ENCODE measurements around the gene DUSP7. TPM values are rescaled to one million over a fixed set of nuclear protein-coding genes. Genes with fewer than 3 reads are reported as not detected.

The DUSP7 gene
- polyA plus RNA-seq, 3 donors: 2.8 to 36.8 (median 3.9) TPM

DNA sequence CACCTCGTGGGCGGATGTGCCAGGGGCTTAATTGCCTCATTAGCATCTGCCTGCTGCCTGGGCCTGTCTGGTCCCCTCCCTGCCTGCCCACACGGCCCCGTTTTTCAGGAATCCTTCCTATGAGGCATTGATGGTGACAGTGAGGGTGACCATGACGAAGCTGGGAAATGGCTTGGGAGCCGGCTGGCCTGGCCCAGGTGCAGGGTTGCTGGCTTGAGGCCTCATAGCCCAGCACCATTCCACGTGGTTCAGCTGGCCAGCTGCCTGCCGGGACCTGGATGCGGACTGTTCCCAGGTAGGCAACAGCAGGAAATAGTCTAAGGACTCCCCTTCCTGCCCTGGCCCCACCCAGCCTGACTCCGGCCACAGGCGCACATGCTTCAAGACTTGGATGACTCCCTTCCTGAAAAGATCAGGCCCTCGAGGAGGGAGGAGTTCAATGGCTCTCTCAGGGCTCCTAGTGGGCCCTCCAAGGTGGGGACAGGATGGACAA, 8.9 kb upstream of the DUSP7 start:
- no peaks in the 10 kb centered on the region for H3K27me3 ChIP-seq (ENCODE audit: control insufficient read depth in 2 of 2, insufficient read depth in 2 of 2, low read length in 2 of 2)
- Mint-ChIP-seq H3K27me3 (ENCODE audit: low read depth in 3 of 3) (peaks cover 1 to 2% (median 2%) of the 10 kb centered on the region in 3 donors), H3K4me3 (no peak overlapping the region), H3K9me3 (peaks cover 0 to 2% (median 0%) of the 10 kb centered on the region in 7 donors), H3K27ac (peak overlapping the region in 1 of 7 donors; percentile 60), H3K36me3 (peaks cover 0 to 8% of the 10 kb centered on the region in 2 donors), H3K4me1 (peaks cover 62% of the 10 kb centered on the region)
- H3K4me2 ChIP-seq (replicated peaks; ENCODE audit: extremely low read depth, low read length, poor library complexity, severe bottlenecking): no peak overlapping the region
- H3K9me3 ChIP-seq (replicated peaks in 1 of 2; ENCODE audit: control insufficient read depth in 1 of 2, insufficient read depth in 1 of 2, low read length in 2 of 2): no peaks in the 10 kb centered on the region
- no peak overlapping the region for H3K9ac ChIP-seq (ENCODE audit: insufficient read depth, low read length, poor library complexity, severe bottlenecking)
- H3K4me1 ChIP-seq (ENCODE audit: control insufficient read depth in 1 of 2, insufficient read depth in 2 of 2, low read length in 2 of 2): peaks cover 51 to 61% of the 10 kb centered on the region in 2 donors
- H3K27ac ChIP-seq (ENCODE audit: low read depth in 1 of 2, low read length in 2 of 2): no peak overlapping the region
- H2AFZ ChIP-seq (ENCODE audit: insufficient read depth, low read depth, low read length, poor library complexity, severe bottlenecking): peak overlapping the region; percentile 23
- DNase-seq: peak in 1 of 3 donors; percentile 30
- H4K20me1 ChIP-seq (ENCODE audit: insufficient read depth, low read length): no peaks in the 10 kb centered on the region
- TF ChIP-seq, protein P1, sequence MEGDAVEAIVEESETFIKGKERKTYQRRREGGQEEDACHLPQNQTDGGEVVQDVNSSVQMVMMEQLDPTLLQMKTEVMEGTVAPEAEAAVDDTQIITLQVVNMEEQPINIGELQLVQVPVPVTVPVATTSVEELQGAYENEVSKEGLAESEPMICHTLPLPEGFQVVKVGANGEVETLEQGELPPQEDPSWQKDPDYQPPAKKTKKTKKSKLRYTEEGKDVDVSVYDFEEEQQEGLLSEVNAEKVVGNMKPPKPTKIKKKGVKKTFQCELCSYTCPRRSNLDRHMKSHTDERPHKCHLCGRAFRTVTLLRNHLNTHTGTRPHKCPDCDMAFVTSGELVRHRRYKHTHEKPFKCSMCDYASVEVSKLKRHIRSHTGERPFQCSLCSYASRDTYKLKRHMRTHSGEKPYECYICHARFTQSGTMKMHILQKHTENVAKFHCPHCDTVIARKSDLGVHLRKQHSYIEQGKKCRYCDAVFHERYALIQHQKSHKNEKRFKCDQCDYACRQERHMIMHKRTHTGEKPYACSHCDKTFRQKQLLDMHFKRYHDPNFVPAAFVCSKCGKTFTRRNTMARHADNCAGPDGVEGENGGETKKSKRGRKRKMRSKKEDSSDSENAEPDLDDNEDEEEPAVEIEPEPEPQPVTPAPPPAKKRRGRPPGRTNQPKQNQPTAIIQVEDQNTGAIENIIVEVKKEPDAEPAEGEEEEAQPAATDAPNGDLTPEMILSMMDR (IDR thresholded peaks at IDR 0.05): no peak
- H3K36me3 ChIP-seq (replicated peaks in 1 of 2; ENCODE audit: control insufficient read depth in 1 of 2, insufficient read depth in 2 of 2, low read length in 2 of 2): no peaks in the 10 kb centered on the region
- H3K4me3 ChIP-seq (replicated peaks in 1 of 3; ENCODE audit: low read depth in 2 of 3, low read length in 3 of 3): no peak overlapping the region
- WGBS (ENCODE audit: insufficient coverage): 46% methylated on average over 12 of the region's 12 CpGs
- H3K79me2 ChIP-seq (ENCODE audit: insufficient read depth, low read length): no peaks in the 10 kb centered on the region
- intact Hi-C loops (cut with micrococcal nuclease): no loop called here

- intact Hi-C loops (cut with micrococcal nuclease): loop anchor here in 1 of 2 donors (5.0 kb wide), 1 partner anchor 133 kb away; the partner anchor contains the start of gene ALAS1
- H3K79me2 ChIP-seq (ENCODE audit: insufficient read depth, low read length): no peaks in the 10 kb centered on the region
- H3K4me2 ChIP-seq (replicated peaks; ENCODE audit: extremely low read depth, low read length, poor library complexity, severe bottlenecking): no peak overlapping the region
- no peak overlapping the region for H3K4me3 ChIP-seq (replicated peaks in 1 of 3; ENCODE audit: low read depth in 2 of 3, low read length in 3 of 3)
- 99% methylated on average over 7 of the region's 8 CpGs for WGBS (ENCODE audit: insufficient coverage)
- H3K36me3 Mint-ChIP-seq: peaks cover 0 to 6% of the 10 kb centered on the region in 2 donors
- H3K4me3 Mint-ChIP-seq: no peak overlapping the region
- H2AFZ ChIP-seq (ENCODE audit: insufficient read depth, low read depth, low read length, poor library complexity, severe bottlenecking): no peak overlapping the region
- H4K20me1 ChIP-seq (ENCODE audit: insufficient read depth, low read length): no peaks in the 10 kb centered on the region
- peaks cover 54% of the 10 kb centered on the region for H3K4me1 Mint-ChIP-seq
- no peaks in the 10 kb centered on the region for H3K27me3 ChIP-seq (ENCODE audit: control insufficient read depth in 2 of 2, insufficient read depth in 2 of 2, low read length in 2 of 2)
- H3K4me1 ChIP-seq (ENCODE audit: control insufficient read depth in 1 of 2, insufficient read depth in 2 of 2, low read length in 2 of 2): peaks cover 44 to 53% of the 10 kb centered on the region in 2 donors
- peaks cover under 1 to 2% (median 1%) of the 10 kb centered on the region in 3 donors for H3K27me3 Mint-ChIP-seq (ENCODE audit: low read depth in 3 of 3)
- H3K27ac Mint-ChIP-seq: peak overlapping the region in 5 of 7 donors; percentile 50 to 96 (median 87)
- no peak overlapping the region for H3K27ac ChIP-seq (ENCODE audit: low read depth in 1 of 2, low read length in 2 of 2)
- peaks cover 0 to 2% (median 0%) of the 10 kb centered on the region in 7 donors for H3K9me3 Mint-ChIP-seq
- no peaks in the 10 kb centered on the region for H3K9me3 ChIP-seq (replicated peaks in 1 of 2; ENCODE audit: control insufficient read depth in 1 of 2, insufficient read depth in 1 of 2, low read length in 2 of 2)
- no peak for DNase-seq
- no peaks in the 10 kb centered on the region for H3K36me3 ChIP-seq (replicated peaks in 1 of 2; ENCODE audit: control insufficient read depth in 1 of 2, insufficient read depth in 2 of 2, low read length in 2 of 2)
- H3K9ac ChIP-seq (ENCODE audit: insufficient read depth, low read length, poor library complexity, severe bottlenecking): no peak overlapping the region
- TF ChIP-seq, protein P1 (IDR thresholded peaks at IDR 0.05): no peak
Observed at GRCh38 chr3:52064561-52064960, 8.2 kb upstream of the DUSP7 start.
